Keratinocyte (primary cell): ENCODE data around the gene BBX.

Experiments used
- EZH2 ChIP-seq: IDR thresholded peaks from one replicate; pipeline ENCODE4 v1.6.1; 2012; ENCODE audit warnings: inconsistent platforms, mild to moderate bottlenecking, low read length, moderate library complexity
- TF ChIP-seq, protein P1 (sequence below), 3 experiments: IDR thresholded peaks in 1 of 3; conservative IDR thresholded peaks in 1 of 3; optimal IDR thresholded peaks in 1 of 3; 2 replicates in 2 of 3; 3 replicates in 1 of 3; pipeline versions ENCODE3 to v1.5.1; 2011; ENCODE audit warnings: low read length in 3 of 3, mild to moderate bottlenecking in 3 of 3, moderate library complexity in 2 of 3, control low read depth in 1 of 3, inconsistent platforms in 1 of 3; ENCODE audit not compliant: insufficient read depth in 2 of 3; ENCODE audit errors: extremely low read depth in 1 of 3

DNA sequence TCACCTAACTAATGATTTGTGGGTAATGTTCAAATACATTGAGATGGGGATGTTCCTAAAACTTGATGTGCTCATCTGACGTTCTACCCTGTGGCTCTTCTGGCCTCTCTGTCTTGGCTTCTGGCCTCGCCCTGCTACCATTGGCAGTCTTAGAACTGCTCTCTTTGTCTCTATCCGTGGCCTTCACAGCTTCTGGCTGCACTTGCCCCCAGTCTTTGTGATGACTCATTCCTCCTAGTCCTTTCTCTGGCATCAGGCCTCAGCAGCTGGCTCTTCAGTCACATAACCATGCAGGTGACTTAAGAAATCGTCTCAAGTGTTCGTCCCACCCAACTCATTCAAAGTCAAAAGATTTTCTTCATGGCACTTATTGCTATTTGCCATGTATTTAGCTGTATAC lies 188.1 kb downstream of the BBX start:
- TF ChIP-seq, protein P1, sequence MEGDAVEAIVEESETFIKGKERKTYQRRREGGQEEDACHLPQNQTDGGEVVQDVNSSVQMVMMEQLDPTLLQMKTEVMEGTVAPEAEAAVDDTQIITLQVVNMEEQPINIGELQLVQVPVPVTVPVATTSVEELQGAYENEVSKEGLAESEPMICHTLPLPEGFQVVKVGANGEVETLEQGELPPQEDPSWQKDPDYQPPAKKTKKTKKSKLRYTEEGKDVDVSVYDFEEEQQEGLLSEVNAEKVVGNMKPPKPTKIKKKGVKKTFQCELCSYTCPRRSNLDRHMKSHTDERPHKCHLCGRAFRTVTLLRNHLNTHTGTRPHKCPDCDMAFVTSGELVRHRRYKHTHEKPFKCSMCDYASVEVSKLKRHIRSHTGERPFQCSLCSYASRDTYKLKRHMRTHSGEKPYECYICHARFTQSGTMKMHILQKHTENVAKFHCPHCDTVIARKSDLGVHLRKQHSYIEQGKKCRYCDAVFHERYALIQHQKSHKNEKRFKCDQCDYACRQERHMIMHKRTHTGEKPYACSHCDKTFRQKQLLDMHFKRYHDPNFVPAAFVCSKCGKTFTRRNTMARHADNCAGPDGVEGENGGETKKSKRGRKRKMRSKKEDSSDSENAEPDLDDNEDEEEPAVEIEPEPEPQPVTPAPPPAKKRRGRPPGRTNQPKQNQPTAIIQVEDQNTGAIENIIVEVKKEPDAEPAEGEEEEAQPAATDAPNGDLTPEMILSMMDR (optimal IDR thresholded peaks at IDR 0.05 in 1 of 3, IDR thresholded peaks at IDR 0.05 in 1 of 3, conservative IDR thresholded peaks at IDR 0.05 in 1 of 3; ENCODE audit: extremely low read depth in 1 of 3, insufficient read depth in 2 of 3, low read length in 3 of 3): no peak
- TF ChIP-seq EZH2: no peak
